Stromal cell of bone marrow (primary cell): ENCODE results near the gene CDC123.
"Not testable (repeated sequence)": the region's sequence is repeated elsewhere in the genome, so short reads cannot be mapped to it uniquely, and the experiment has no call there.

ENCODE experiments used
- DNase-seq: peaks from one replicate; pipeline ENCODE4 v3.0.0-alpha.2; 2012; ENCODE audit warnings: low read depth

CDC123 gene

GRCh38 chr10:12189426-12189825, 6.6 kb upstream of the CDC123 start:
- no peak for DNase-seq

GRCh38 chr10:12191715-12192114, 4.3 kb upstream of the CDC123 start:
- DNase-seq, result no peak

- peak; percentile 35 for DNase-seq
Measured at GRCh38 chr10:12193193-12193592, 2.8 kb upstream of the CDC123 start.

- DNase-seq, result peak; percentile 28
Measured at GRCh38 chr10:12194752-12195271, 1.2 kb upstream of the CDC123 start.

GRCh38 chr10:12195281-12195602, 746 bp upstream of the CDC123 start:
- DNase-seq, result no peak

- no peak for DNase-seq
Measured at GRCh38 chr10:12196531-12197211, 683 bp downstream of the CDC123 start.

GRCh38 chr10:12198156-12198555, 2.2 kb downstream of the CDC123 start:
- DNase-seq, result no peak

- DNase-seq, result no peak
Measured at GRCh38 chr10:12200850-12201249, 4.9 kb downstream of the CDC123 start.

GRCh38 chr10:12201543-12201942, 5.6 kb downstream of the CDC123 start:
- no peak for DNase-seq

- no peak for DNase-seq
Measured at GRCh38 chr10:12202226-12202625, 6.2 kb downstream of the CDC123 start.

- no peak for DNase-seq
Measured at GRCh38 chr10:12205082-12205481, 9.1 kb downstream of the CDC123 start.

- DNase-seq, result no peak
Measured at GRCh38 chr10:12207114-12207513, 11.1 kb downstream of the CDC123 start.

GRCh38 chr10:12208460-12208859, 12.5 kb downstream of the CDC123 start:
- DNase-seq, result no peak

- DNase-seq, result no peak
Measured at GRCh38 chr10:12212454-12212853, 16.5 kb downstream of the CDC123 start.

GRCh38 chr10:12213621-12214020, 17.6 kb downstream of the CDC123 start:
- DNase-seq, result no peak

GRCh38 chr10:12214093-12214492, 18.1 kb downstream of the CDC123 start:
- DNase-seq, result no peak

- DNase-seq, result peak; percentile 42
Measured at GRCh38 chr10:12214763-12215218, 18.8 kb downstream of the CDC123 start.

- no peak for DNase-seq
Measured at GRCh38 chr10:12218991-12219390, 23.0 kb downstream of the CDC123 start.

- no peak for DNase-seq
Measured at GRCh38 chr10:12221323-12222298, 25.6 kb downstream of the CDC123 start.

- DNase-seq, result no peak
Measured at GRCh38 chr10:12225444-12225843, 29.5 kb downstream of the CDC123 start.

- DNase-seq, result not testable (repeated sequence)
Measured at GRCh38 chr10:12226438-12226837, 30.4 kb downstream of the CDC123 start.

- no peak for DNase-seq
Measured at GRCh38 chr10:12228851-12229250, 32.9 kb downstream of the CDC123 start.

- not testable (repeated sequence) for DNase-seq
Measured at GRCh38 chr10:12234687-12235086, 38.7 kb downstream of the CDC123 start.
